DND-41 (cell line): ENCODE measurements around the gene CLPTM1L.
A peak's percentile ranks its signal among the peaks of the same experiment; 100 is the strongest.

Experiments used
- ATAC-seq: fragments of 200-7000 bp; cut with Tn5 transposase; 3 replicates; pipeline ENCODE4 v1.9.1; 2021; ENCODE audit warnings: low read depth; ENCODE audit not compliant: insufficient read depth
- DNase-seq: peaks from one replicate; pipeline ENCODE4 v3.0.0-alpha.2; 2020
- H2AFZ ChIP-seq: 2 replicates; pipeline ENCODE4 v1.6.0; 2012; ENCODE audit warnings: low read depth, low read length
- H3K27ac ChIP-seq: 2 replicates; pipeline ENCODE4 v1.5.1; 2012; ENCODE audit warnings: low read length, inconsistent platforms
- H3K27me3 ChIP-seq: fragments of 200-600 bp; sonication (generic); 2 replicates; pipeline ENCODE4 v1.6.0; 2012; ENCODE audit warnings: low read length, mild to moderate bottlenecking, inconsistent platforms; ENCODE audit not compliant: insufficient read depth, poor library complexity
- H3K36me3 ChIP-seq: 2 replicates; pipeline ENCODE4 v1.5.1; 2012; ENCODE audit warnings: low read length, inconsistent platforms; ENCODE audit not compliant: insufficient read depth
- H3K4me1 ChIP-seq: 2 replicates; pipeline ENCODE4 v1.5.1; 2012; ENCODE audit warnings: mild to moderate bottlenecking, low read length; ENCODE audit not compliant: insufficient read depth
- H3K4me2 ChIP-seq: 2 replicates; pipeline ENCODE4 v1.6.0; 2012; ENCODE audit warnings: mild to moderate bottlenecking, moderate library complexity, low read length, inconsistent platforms; ENCODE audit not compliant: insufficient read depth
- H3K4me3 ChIP-seq, 2 experiments: fragments of 200-600 bp in 1 of 2; shearing (Covaris generic) in 1 of 2; 2 replicates each; pipeline ENCODE4 v1.5.1; 2012 to 2016; ENCODE audit warnings: inconsistent platforms in 2 of 2, low read length in 2 of 2, mild to moderate bottlenecking in 2 of 2, low read depth in 1 of 2, moderate library complexity in 1 of 2
- H3K79me2 ChIP-seq: 2 replicates; pipeline ENCODE4 v1.6.0; 2012; ENCODE audit warnings: low read length, inconsistent platforms; ENCODE audit not compliant: insufficient read depth
- H3K9ac ChIP-seq: 2 replicates; pipeline ENCODE4 v1.6.0; 2012; ENCODE audit warnings: low read depth, mild to moderate bottlenecking, inconsistent platforms, low read length, moderate library complexity
- H3K9me3 ChIP-seq: 2 replicates; pipeline ENCODE4 v1.5.1; 2012; ENCODE audit warnings: low read length, moderate library complexity, mild to moderate bottlenecking, inconsistent platforms; ENCODE audit not compliant: insufficient read depth, severe bottlenecking
- H4K20me1 ChIP-seq: 2 replicates; pipeline ENCODE4 v1.6.0; 2012; ENCODE audit warnings: low read length; ENCODE audit not compliant: insufficient read depth
- CTCF ChIP-seq: IDR thresholded peaks from 2 replicates; pipeline ENCODE4 v1.5.1; 2012; ENCODE audit warnings: borderline replicate concordance, low read length, moderate library complexity, mild to moderate bottlenecking; ENCODE audit not compliant: poor library complexity, severe bottlenecking; ENCODE audit errors: extremely low read depth
- EZH2 ChIP-seq: IDR thresholded peaks from 3 replicates; pipeline ENCODE4 v1.6.1; 2012; ENCODE audit warnings: borderline replicate concordance, low read depth, mild to moderate bottlenecking, moderate library complexity, low read length, inconsistent platforms; ENCODE audit not compliant: severe bottlenecking

The CLPTM1L gene

GRCh38 chr5:1295650-1296037 lies 49.3 kb downstream of the CLPTM1L start:
- Histone ChIP-seq H3K27me3 (no peaks in the 10 kb centered on the region), H3K9ac (no peak overlapping the region), H3K4me2 (no peak overlapping the region), H3K4me3 (no peak overlapping the region), H2AFZ (no peak overlapping the region), H3K36me3 (no peaks in the 10 kb centered on the region), H3K79me2 (peaks cover 18% of the 10 kb centered on the region; the same call in 1 of the 2 replicates), H4K20me1 (no peaks in the 10 kb centered on the region), H3K4me1 (peaks cover 34% of the 10 kb centered on the region), H3K27ac (no peak overlapping the region), H3K9me3 (no peaks in the 10 kb centered on the region)
- no peak for TF ChIP-seq EZH2
- TF ChIP-seq CTCF: no peak
- DNase-seq (no peak), ATAC-seq (no peak)

GRCh38 chr5:1294835-1295649 lies 49.9 kb downstream of the CLPTM1L start, which contains the start of gene TERT:
Gene TERT, minus strand, starts transcription at chr5:1295068. Its CDS starts 79 bp downstream, at chr5:1294989.
- H3K4me1 ChIP-seq: peaks cover 34% of the 10 kb centered on the region
- H4K20me1 ChIP-seq: no peaks in the 10 kb centered on the region
- no peak within 1 kb of the TSS for H2AFZ ChIP-seq
- no peak for TF ChIP-seq CTCF
- TF ChIP-seq EZH2: no peak
- no peaks in the 10 kb centered on the region for H3K9me3 ChIP-seq
- H3K36me3 ChIP-seq: no peaks in the 10 kb centered on the region
- H3K27me3 ChIP-seq: no peaks in the 10 kb centered on the region
- peaks cover 18% of the 10 kb centered on the region; the same call in 1 of the 2 replicates for H3K79me2 ChIP-seq
- peak within 1 kb of the TSS; percentile 63 for H3K4me2 ChIP-seq
- H3K9ac ChIP-seq: peak within 1 kb of the TSS; percentile 49
- DNase-seq: peak; percentile 64
- peak; percentile 69 for ATAC-seq
- no peak within 1 kb of the TSS; the same call in none of the 2 replicates for H3K27ac ChIP-seq
- peak within 1 kb of the TSS in 1 of 2 experiments; percentile 52; a peak in 2 of 4 replicates for H3K4me3 ChIP-seq

DNA sequence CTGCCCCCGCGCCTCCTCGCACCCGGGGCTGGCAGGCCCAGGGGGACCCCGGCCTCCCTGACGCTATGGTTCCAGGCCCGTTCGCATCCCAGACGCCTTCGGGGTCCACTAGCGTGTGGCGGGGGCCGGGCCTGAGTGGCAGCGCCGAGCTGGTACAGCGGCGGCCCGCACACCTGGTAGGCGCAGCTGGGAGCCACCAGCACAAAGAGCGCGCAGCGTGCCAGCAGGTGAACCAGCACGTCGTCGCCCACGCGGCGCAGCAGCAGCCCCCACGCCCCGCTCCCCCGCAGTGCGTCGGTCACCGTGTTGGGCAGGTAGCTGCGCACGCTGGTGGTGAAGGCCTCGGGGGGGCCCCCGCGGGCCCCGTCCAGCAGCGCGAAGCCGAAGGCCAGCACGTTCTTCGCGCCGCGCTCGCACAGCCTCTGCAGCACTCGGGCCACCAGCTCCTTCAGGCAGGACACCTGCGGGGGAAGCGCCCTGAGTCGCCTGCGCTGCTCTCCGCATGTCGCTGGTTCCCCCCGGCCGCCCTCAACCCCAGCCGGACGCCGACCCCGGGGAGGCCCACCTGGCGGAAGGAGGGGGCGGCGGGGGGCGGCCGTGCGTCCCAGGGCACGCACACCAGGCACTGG lies 50.6 kb downstream of the CLPTM1L start:
- H3K4me2 ChIP-seq: peak overlapping the region; percentile 63
- H4K20me1 ChIP-seq: no peaks in the 10 kb centered on the region
- ATAC-seq: no peak
- DNase-seq: no peak
- H3K9ac ChIP-seq: peak overlapping the region; percentile 49
- H3K4me3 ChIP-seq: peak overlapping the region in 1 of 2 experiments; percentile 52; a peak in 2 of 4 replicates
- H3K27ac ChIP-seq: no peak overlapping the region; the same call in 1 of the 2 replicates
- H3K36me3 ChIP-seq: no peaks in the 10 kb centered on the region
- H3K9me3 ChIP-seq: no peaks in the 10 kb centered on the region
- no peak for TF ChIP-seq CTCF
- peaks cover 34% of the 10 kb centered on the region for H3K4me1 ChIP-seq
- H3K79me2 ChIP-seq: peaks cover 18% of the 10 kb centered on the region; the same call in 1 of the 2 replicates
- no peaks in the 10 kb centered on the region for H3K27me3 ChIP-seq
- no peak overlapping the region for H2AFZ ChIP-seq
